Peyer's patch (tissue), 4 donors: ENCODE data around the gene BCL3.

ENCODE experiments used
- POLR2A ChIP-seq, 2 donors: fragments of 450-650 bp; IDR thresholded peaks; one replicate each; pipeline ENCODE4 v1.5.1; 2017; ENCODE audit warnings: antibody characterized with exemption in 2 of 2, mild to moderate bottlenecking in 2 of 2, moderate library complexity in 2 of 2
- TF ChIP-seq, protein P1 (sequence below), 6 experiments: fragments of 450-650 bp in 4 of 6; fragments of 200-600 bp in 2 of 6; sonication (generic) in 1 of 6; IDR thresholded peaks; one replicate each; pipeline ENCODE4 v1.5.1; 2017 to 2019; ENCODE audit warnings: antibody characterized with exemption in 6 of 6, mild to moderate bottlenecking in 3 of 6, moderate library complexity in 1 of 6

DNA sequence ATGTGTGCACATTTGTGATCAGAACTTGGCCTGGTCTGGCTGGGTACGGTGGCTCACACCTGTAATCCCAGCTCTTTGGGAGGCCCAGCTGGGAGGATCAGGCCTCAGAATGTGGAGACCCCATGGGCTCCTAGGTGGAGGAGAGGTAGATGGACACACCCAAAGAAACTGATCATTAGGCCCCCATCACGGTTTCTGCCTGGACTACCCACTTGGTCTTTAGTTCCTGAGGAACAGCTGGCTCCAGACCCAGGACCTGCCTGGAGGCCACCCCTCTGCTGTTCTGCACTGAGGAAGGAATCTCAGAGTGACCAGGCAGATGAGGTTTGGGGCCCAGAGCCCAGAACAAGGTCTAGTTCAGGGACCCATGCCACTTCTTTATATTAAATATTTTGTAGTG is 30.6 kb downstream of the BCL3 start:
- TF ChIP-seq, protein P1, sequence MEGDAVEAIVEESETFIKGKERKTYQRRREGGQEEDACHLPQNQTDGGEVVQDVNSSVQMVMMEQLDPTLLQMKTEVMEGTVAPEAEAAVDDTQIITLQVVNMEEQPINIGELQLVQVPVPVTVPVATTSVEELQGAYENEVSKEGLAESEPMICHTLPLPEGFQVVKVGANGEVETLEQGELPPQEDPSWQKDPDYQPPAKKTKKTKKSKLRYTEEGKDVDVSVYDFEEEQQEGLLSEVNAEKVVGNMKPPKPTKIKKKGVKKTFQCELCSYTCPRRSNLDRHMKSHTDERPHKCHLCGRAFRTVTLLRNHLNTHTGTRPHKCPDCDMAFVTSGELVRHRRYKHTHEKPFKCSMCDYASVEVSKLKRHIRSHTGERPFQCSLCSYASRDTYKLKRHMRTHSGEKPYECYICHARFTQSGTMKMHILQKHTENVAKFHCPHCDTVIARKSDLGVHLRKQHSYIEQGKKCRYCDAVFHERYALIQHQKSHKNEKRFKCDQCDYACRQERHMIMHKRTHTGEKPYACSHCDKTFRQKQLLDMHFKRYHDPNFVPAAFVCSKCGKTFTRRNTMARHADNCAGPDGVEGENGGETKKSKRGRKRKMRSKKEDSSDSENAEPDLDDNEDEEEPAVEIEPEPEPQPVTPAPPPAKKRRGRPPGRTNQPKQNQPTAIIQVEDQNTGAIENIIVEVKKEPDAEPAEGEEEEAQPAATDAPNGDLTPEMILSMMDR (IDR thresholded peaks at IDR 0.05), result no peak
- TF ChIP-seq POLR2A (IDR thresholded peaks at IDR 0.05), result no peak
